Measurements from ENCODE around the gene UBXN10. TPM values are rescaled to one million over a fixed set of nuclear protein-coding genes. Genes with fewer than 3 reads are reported as not detected.
A peak's percentile ranks its signal among the peaks of the same experiment; 100 is the strongest.

Gene UBXN10
- total RNA-seq, 2 donors from 2014 or later = 4.2 to 4.3 TPM

DNA sequence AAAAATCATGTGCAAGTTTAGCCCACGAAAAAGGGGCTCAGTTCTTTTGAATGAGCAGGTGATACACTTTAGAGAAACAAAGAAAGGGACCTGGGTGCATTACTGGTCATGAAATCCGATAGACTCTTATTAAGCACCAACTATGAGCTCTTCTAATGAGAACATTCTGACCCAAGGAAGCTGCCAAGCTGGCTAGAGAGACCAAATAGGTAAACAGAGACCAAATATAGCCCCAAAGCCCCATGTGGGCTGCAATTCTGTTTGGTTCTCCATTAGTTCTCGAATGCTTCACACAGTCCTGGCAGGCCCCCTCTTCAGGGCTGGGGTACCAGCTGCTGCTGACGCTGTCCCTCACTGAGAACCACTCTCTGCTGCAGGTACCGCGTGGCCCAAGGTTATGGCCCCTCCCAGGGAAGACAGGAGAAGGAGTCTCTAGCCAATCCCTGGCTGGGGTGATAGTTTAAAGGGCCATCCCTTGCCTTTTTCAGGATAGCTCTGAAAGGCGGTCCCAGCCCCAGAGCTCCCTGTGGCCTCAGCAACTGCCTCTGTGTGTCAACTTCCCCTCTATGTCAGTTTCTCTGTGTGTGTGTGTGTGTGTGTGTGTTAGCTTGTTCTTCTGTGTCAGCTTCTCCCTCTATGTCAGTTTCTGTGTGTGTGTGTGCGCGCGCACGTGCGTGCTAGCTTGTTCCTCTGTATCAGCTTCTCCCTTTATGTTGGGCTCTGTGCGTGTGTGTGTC lies 7.1 kb upstream of the UBXN10 start:
- ATAC-seq = no peak
- peak in 1 of 2 donors; percentile 49 for DNase-seq
- intact Hi-C loops (cut with DNase I, micrococcal nuclease) = no loop called here

DNA sequence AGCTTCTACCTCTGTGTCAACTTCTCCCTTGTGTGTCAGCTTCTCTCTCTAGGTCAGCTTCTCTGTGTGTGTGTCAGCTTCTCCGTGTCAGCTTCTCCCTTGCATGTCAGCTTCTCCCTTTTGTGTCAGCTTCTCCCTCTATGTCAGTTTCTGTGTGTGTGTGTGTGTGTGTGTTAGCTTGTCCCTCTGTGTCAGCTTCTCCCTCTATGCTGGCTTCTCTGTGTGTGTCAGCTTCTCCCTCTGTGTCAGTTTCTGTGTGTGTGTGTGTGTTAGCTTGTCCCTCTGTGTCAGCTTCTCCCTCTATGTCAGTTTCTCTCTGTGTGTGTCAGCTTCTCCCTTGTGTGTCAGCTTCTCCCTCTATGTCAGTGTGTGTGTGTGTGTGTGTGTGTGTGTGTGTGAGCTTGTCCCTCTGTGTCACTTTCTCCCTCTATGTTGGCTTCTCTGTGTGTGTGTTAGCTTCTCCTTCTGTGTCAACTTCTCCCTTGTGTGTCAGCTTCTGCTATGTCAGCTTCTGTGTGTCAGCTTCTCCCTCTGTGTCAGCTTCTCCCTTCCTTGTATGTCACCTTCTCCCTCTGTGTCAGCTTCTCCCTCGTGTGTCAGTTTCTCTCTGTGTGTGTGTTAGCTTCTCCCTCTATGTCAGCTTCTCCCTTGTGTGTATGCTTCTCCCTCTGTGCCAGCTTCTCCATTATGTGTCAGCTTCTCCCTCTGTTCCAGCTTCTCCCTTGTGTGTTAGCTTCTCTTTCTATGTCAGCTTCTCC lies 6.3 kb upstream of the UBXN10 start:
- ATAC-seq (no peak), DNase-seq (no peak)
- intact Hi-C loops (cut with DNase I, micrococcal nuclease) = no loop called here

DNA sequence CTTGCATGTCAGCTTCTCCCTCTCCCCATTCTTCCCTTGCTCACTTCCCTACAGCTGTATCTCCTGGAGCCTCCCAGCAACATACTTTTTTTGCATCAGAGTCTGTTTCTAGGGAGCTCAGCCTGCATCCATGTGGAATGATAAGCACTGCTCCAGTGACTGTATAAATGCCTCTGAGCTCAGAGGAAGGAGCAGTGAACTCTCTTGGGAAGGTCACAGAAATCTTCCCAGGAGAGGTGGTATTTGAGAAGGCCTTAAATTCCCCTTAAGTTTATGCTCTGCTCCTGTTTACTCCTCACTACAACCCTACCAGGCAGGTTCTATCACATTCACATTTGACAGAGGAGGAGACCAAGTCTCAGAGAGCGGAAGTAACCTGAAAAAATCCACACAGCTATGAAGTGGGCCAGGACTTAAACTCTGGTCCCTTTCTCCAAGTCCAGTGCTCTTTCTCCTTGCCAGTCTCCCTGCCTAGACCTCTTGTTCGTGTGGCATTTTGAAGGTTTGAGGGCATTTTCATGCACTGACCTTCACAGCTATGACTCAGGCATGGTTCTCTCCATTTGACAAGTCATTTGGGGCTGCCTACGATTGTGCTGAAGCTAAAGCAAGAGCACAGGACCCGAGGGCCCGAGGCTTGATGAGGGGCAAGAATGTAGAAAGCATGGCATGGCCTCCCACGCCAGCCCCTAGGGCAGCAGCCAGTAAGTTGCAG lies 5.6 kb upstream of the UBXN10 start:
- intact Hi-C loops (cut with DNase I, micrococcal nuclease) = no loop called here
- DNase-seq (no peak), ATAC-seq (no peak)

GRCh38 chr1:20180844-20181207 lies 5.1 kb upstream of the UBXN10 start:
- no peak for ATAC-seq
- DNase-seq = no peak
- intact Hi-C loops (cut with DNase I, micrococcal nuclease) = no loop called here

DNA sequence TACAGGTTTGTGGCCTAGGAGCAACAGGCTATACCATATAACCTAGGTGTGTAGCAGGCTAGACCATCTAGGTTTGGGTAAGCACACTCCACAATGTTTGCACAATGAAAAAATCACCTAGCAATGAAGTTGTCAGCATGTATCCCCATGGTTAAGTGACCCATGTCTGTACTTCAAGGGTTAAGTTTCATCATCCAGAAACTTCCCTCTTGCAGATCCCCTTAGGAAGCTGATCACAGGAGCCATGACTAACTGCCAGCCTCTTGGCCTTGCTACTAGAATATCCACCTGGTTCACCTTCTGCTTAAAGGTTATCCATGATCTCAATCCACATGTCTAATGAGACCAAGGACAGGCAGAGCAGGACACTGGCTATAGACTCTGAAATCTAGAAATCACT lies 3.5 kb upstream of the UBXN10 start:
- no peak for ATAC-seq
- no peak for DNase-seq
- intact Hi-C loops (cut with DNase I, micrococcal nuclease) = no loop called here

- peak in 1 of 2 donors; percentile 59 for DNase-seq
- intact Hi-C loops (cut with DNase I, micrococcal nuclease) = no loop called here
- ATAC-seq = peak; percentile 65
Observed at GRCh38 chr1:20183035-20183434, 2.9 kb upstream of the UBXN10 start.

GRCh38 chr1:20183616-20184271 lies 2.2 kb upstream of the UBXN10 start:
- DNase-seq = peak in 1 of 2 donors; percentile 64
- intact Hi-C loops (cut with DNase I, micrococcal nuclease) = no loop called here

DNA sequence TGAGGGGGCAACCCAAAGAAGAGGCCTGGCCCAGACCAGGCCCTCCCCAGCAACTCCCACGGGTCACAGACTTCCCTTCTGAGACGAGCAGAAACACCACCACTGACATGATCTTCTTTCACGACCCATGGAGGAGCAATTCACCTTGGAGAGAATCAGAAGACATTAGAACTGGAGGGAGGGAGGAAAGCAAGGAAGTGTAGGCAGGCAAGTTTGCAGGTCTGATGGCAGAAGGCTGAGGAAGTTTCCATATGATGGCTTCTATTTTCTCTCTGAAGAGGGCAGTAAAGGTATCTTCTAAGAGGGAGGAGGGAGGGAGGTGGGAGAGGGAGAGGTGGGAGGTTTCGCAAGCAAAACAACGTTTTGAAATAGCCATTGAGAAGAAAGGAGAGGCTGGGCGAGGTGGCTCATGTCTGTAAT lies 1.4 kb upstream of the UBXN10 start:
- ATAC-seq (no peak), DNase-seq (no peak)
- intact Hi-C loops (cut with DNase I, micrococcal nuclease) = no loop called here

More at GRCh38 chr1:20183616-20184271, 2.2 kb upstream of the UBXN10 start:
- ATAC-seq = no peak

DNA sequence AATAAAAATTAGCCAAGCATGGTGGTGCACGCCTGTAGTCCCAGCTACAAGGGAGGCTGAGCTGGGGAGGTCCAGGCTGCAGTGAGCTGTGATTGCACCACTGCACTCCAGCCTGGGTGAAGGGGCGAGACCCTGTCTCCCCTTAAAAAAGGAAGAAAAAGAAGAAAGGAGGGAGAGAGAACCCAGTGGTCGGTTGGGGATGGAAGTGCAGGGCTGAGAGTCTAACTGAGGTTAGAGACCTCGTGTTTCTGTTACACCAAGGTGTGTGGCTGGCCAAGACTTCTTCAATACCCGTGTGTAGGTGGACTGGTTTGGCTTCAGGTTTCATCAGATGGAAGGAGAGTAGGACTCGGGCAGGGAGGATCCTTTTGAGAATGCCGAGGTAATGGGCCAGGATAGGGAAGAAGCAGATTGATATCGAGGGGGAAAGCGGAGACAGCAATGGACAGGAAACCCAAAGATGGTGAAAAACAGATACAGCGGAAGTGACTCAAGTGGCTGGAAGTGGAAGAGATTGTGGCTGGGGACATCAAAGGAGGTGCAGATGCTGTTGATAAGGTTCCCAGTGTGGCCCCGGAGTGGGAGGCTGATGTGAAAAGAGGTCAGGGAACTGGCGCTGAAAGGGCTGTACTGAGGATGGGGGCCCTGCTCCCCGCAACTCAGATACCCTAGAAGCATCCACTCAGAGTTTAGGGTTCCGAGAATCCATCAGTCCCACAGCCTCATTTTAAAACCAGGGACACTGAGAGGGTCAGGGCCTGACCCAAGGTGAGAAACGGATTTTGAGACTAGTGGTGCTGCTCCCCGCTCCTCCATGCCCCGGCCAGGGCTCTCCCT lies 681 bp upstream of the UBXN10 start:
- DNase-seq (no peak), ATAC-seq (no peak)
- intact Hi-C loops (cut with DNase I, micrococcal nuclease) = no loop called here

DNA sequence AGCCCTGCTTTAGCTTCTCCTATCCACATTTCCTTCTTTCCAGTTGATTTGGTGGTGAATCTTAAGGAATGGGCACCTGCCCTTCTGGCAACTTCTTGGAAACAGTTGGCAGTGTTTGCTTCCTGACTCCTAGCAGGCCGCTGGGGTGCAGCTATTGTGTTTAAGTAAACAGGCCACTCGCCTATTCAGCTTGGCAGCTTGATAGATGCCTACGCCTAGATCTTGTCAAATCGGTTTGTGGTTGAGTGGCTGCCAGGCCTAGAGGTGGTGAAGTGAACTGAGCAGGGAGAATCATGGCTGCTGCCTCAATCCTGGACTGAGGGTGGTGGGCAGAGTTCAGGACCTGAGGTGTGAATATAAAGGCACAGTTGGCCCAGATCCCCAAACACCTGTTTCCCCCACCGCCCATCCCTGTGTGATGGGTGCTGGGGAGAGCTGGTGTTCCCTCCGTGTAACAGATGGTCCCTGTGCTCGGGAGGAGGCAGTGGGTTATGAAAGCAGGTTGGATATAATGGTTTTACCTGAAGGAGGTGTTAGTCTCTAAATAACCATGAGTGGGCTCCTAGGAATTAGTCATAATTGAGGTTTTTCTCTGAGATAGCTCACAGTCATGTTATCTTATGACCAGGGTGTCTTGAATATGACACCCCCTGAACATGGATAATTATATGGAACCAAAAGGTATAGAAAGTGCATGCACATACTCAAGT lies 1.4 kb downstream of the UBXN10 start:
- DNase-seq = peak; percentile 75 to 85
- peak; percentile 79 for ATAC-seq
- intact Hi-C loops (cut with DNase I, micrococcal nuclease) = no loop called here

DNA sequence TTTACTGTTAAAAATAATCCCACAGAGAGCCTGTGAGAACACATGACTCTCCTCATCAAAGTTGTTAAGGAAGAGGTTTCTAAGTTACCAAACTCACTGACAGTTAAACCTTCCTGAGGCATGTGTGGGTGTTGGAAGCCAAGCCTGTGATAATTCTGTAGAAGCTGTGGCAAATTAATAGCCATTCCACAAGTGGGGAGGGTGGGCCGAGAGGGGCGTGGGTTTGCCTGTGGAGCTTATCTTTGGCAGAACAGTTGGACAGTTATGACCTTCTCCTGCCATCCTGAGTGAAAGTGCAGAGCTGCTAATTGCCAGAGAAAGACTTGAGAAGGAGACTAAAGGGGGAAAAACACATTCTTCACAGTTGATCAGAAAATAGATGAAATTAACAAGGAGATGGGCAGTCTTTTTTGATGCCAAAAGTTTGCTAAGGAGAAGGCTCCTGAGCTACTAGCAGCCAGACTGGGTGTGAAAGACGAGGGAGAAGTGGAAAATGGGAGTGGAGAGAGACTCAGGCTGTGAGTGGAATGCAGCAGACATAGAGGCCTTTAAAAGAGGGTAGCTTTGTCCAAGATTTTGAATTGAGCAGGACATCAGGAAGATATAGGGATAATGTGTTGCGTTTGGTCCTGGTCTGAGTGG lies 2.0 kb downstream of the UBXN10 start:
- no peak for DNase-seq
- no peak for ATAC-seq
- intact Hi-C loops (cut with DNase I, micrococcal nuclease) = no loop called here

DNA sequence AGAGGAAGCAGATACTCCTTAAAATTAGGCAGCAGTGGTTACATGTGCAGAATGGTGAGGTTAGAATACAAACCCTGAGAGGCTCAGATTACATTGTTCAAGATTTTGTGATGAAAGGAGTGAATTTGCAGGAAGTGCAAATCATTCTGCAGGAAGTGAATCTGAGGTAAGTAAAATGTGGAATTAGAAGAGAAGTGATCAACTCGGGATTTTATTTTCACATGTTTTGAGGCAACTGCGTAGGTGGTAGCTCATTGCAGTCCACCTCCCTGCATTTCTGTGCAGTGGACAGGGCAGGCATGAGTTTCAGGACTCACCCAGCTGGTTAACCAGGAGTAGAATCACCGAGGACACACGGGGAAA lies 2.5 kb downstream of the UBXN10 start:
- intact Hi-C loops (cut with DNase I, micrococcal nuclease) = no loop called here

GRCh38 chr1:20189664-20190063 lies 3.8 kb downstream of the UBXN10 start:
- ATAC-seq (no peak), DNase-seq (no peak)
- intact Hi-C loops (cut with DNase I, micrococcal nuclease) = no loop called here

More for the DNA sequence above, 2.5 kb downstream of the UBXN10 start:
- ATAC-seq (no peak), DNase-seq (no peak)

GRCh38 chr1:20190256-20191160 lies 4.6 kb downstream of the UBXN10 start:
- intact Hi-C loops (cut with DNase I, micrococcal nuclease) = no loop called here
- no peak for DNase-seq
- no peak for ATAC-seq

DNA sequence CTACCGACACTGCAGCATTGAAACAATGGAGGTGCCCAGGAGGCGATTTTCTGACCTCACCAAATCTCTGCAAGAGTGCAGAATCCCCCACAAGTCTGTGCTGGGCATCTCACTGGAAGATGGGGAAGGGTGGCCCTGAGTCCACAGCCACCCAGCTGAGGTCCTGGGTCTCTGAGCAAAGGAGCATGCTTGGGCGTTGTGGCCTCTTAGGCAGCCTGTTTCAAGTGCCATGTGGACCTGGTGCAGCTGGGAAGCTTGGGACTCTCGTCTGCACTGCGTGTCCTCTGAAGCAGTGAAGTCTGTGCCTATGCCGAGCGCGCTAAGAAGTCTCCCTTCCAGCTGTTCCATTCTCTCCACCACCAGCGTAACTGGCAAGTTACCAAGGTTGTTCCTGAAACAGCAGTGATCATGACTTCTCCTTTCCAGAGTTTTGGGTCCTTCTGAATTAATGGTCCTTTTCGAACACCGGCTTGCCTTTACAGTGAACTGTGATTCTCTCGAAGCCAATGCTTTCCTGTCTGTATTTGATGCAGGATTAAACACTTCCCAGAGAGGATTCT lies 5.5 kb downstream of the UBXN10 start:
- DNase-seq (no peak), ATAC-seq (no peak)
- intact Hi-C loops (cut with DNase I, micrococcal nuclease) = no loop called here

DNA sequence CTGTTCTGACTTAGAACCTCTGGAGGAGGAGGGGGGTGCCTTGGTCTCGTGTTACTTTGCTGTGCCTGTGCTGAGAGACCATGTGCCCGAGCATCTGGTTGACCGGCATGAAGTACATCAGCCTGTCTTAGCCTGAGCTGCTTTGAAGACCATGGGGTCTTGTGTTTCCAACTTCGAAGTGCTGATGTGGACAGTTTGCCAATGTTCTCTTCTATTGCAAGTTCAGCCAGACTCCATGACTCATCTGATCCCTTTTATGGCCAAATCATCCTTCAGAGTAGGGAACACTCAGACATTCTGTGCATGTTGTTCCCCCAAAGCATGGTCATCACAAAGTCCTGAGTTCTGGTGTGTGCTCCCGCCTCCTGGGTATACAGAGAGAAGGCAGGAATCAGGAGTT lies 6.5 kb downstream of the UBXN10 start:
- ATAC-seq (no peak), DNase-seq (no peak)
- intact Hi-C loops (cut with DNase I, micrococcal nuclease) = no loop called here
